ENCODE data around the gene ZNF165.

The ZNF165 gene

GRCh38 chr6:28135393-28135792 is 55.0 kb downstream of the ZNF165 start:
- peak overlapping the region; percentile 100 for H3K4me3 Mint-ChIP-seq

DNA sequence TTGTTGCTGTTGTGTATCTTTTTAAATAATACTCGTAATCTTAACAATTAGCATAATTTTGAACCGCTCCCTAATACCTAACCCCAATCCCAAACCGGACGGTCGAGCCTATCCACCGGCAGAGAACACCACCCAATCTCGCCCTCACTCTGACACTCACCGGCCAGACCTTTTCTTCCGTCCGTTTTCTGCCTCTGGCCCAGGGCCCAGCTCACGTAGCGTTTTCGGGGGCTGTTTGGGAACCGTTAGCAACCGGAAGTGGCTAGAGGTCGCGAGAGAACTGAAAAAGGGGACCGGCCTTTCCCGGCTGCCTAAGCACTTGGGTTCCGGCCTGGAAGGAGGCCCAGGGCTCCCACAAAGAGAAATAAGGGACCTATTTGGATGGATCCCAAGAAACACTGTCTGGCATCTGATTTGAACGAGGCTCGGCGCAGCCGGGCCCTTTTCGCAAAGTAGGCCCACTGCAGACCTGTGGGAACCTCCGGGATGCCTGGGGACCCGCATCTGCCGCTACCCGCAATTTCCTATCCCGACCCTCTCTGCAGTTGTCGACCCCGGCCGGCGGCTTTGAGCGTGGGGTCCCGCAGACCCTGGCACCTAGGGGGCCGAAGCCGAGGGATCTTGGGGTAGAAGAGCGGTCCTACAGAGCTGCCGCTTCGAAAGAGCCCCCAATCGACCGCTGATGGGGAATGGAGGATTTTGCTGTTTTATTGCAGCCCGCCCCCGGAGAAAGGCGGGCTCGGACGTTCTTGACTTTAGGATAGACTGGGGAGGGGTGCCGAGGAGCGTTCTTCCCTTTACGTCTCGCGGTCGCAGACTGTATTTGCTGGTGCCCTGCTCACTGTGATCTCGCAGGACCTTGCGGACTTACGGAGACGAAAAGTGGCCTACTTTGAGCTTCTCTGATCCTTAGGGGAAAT is 56.5 kb downstream of the ZNF165 start:
- peak overlapping the region; percentile 100 for H3K4me3 Mint-ChIP-seq
- H3K27ac Mint-ChIP-seq, result peak overlapping the region; percentile 98

More at GRCh38 chr6:28135393-28135792, 55.0 kb downstream of the ZNF165 start:
- Mint-ChIP-seq H3K4me1 (ENCODE audit: low read depth) (peaks cover 48% of the 10 kb centered on the region), H3K36me3 (ENCODE audit: low read depth) (peaks cover 8% of the 10 kb centered on the region), H3K27me3 (ENCODE audit: low read depth) (no peaks in the 10 kb centered on the region), H3K27ac (peak overlapping the region; percentile 75), H3K9me3 (no peaks in the 10 kb centered on the region)

GRCh38 chr6:28137505-28137981 is 57.2 kb downstream of the ZNF165 start:
- H3K4me1 Mint-ChIP-seq (ENCODE audit: low read depth), result peaks cover 57% of the 10 kb centered on the region
- peaks cover 6% of the 10 kb centered on the region for H3K36me3 Mint-ChIP-seq (ENCODE audit: low read depth)
- peak overlapping the region; percentile 98 for H3K27ac Mint-ChIP-seq
- no peaks in the 10 kb centered on the region for H3K27me3 Mint-ChIP-seq (ENCODE audit: low read depth)
- peak overlapping the region; percentile 100 for H3K4me3 Mint-ChIP-seq
- H3K9me3 Mint-ChIP-seq, result no peaks in the 10 kb centered on the region

More for the DNA sequence above, 56.5 kb downstream of the ZNF165 start:
- H3K9me3 Mint-ChIP-seq, result no peaks in the 10 kb centered on the region
- no peaks in the 10 kb centered on the region for H3K27me3 Mint-ChIP-seq (ENCODE audit: low read depth)
- peaks cover 54% of the 10 kb centered on the region for H3K4me1 Mint-ChIP-seq (ENCODE audit: low read depth)
- peaks cover 6% of the 10 kb centered on the region for H3K36me3 Mint-ChIP-seq (ENCODE audit: low read depth)

Data from T-helper 1 cell treated with Interleukin-12 subunit alpha and Interleukin-12 subunit beta and Interleukin-4 antibody, amounts not matched to agents 30 μg/mL and 1 μg/mL, for 36 hours (primary cell).